Body of pancreas (tissue), 4 donors: Measurements from ENCODE around the gene ECT2L.

Experiments used
- POLR2A ChIP-seq, 3 donors: fragments of 450-650 bp; IDR thresholded peaks; one replicate each; pipeline ENCODE4 v1.6.1; 2016; ENCODE audit warnings: antibody characterized with exemption in 3 of 3, mild to moderate bottlenecking in 2 of 3
- TF ChIP-seq, protein P1 (sequence below), 7 experiments: fragments of 450-650 bp in 4 of 7; fragments of 200-600 bp in 3 of 7; sonication (generic) in 3 of 7; IDR thresholded peaks; one replicate each; pipeline ENCODE4 v1.5.1; 2016 to 2019; ENCODE audit warnings: antibody characterized with exemption in 7 of 7

- no peak for TF ChIP-seq POLR2A (IDR thresholded peaks at IDR 0.05)
- TF ChIP-seq, protein P1, sequence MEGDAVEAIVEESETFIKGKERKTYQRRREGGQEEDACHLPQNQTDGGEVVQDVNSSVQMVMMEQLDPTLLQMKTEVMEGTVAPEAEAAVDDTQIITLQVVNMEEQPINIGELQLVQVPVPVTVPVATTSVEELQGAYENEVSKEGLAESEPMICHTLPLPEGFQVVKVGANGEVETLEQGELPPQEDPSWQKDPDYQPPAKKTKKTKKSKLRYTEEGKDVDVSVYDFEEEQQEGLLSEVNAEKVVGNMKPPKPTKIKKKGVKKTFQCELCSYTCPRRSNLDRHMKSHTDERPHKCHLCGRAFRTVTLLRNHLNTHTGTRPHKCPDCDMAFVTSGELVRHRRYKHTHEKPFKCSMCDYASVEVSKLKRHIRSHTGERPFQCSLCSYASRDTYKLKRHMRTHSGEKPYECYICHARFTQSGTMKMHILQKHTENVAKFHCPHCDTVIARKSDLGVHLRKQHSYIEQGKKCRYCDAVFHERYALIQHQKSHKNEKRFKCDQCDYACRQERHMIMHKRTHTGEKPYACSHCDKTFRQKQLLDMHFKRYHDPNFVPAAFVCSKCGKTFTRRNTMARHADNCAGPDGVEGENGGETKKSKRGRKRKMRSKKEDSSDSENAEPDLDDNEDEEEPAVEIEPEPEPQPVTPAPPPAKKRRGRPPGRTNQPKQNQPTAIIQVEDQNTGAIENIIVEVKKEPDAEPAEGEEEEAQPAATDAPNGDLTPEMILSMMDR (IDR thresholded peaks at IDR 0.05) = no peak
These were observed 73.5 kb downstream of the ECT2L start for GRCh38 chr6:138869398-138869797.
